ENCODE results near the gene PPFIA2. TPM values are rescaled to one million over a fixed set of nuclear protein-coding genes. Genes with fewer than 3 reads are reported as not detected.

Gene PPFIA2
- total RNA-seq, 6 experiments from 2014 or later = not detected

DNA sequence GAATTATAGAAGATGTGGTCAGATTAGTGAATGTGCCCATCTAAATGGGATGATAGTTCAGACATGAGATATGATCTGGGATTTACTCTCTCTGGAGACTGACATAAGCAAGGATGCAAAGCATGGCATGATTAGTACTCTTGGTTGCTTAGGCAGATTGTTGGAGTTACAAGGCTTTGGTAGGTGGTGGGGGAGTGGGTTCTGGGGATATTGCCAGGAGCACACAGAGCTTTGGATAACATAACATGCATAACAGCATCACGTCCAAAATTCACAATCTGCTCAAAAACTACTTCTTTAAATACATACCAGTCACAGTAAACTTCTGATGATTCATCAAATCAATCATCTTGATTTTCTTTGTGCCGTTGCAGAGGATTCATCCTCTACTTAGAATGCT is 393.9 kb downstream of the PPFIA2 start:
- H3K4me1 Mint-ChIP-seq (ENCODE audit: low read depth) = no peaks in the 10 kb centered on the region
- H3K27ac Mint-ChIP-seq = no peak overlapping the region
- no peak overlapping the region for H3K4me3 Mint-ChIP-seq
- no peak for DNase-seq
- H3K27me3 Mint-ChIP-seq (ENCODE audit: insufficient read depth) = no peaks in the 10 kb centered on the region
- no peaks in the 10 kb centered on the region for H3K36me3 Mint-ChIP-seq (ENCODE audit: low read depth)
- TF ChIP-seq, protein P1, sequence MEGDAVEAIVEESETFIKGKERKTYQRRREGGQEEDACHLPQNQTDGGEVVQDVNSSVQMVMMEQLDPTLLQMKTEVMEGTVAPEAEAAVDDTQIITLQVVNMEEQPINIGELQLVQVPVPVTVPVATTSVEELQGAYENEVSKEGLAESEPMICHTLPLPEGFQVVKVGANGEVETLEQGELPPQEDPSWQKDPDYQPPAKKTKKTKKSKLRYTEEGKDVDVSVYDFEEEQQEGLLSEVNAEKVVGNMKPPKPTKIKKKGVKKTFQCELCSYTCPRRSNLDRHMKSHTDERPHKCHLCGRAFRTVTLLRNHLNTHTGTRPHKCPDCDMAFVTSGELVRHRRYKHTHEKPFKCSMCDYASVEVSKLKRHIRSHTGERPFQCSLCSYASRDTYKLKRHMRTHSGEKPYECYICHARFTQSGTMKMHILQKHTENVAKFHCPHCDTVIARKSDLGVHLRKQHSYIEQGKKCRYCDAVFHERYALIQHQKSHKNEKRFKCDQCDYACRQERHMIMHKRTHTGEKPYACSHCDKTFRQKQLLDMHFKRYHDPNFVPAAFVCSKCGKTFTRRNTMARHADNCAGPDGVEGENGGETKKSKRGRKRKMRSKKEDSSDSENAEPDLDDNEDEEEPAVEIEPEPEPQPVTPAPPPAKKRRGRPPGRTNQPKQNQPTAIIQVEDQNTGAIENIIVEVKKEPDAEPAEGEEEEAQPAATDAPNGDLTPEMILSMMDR (IDR thresholded peaks at IDR 0.05) = no peak
- H3K9me3 Mint-ChIP-seq = peaks cover 18% of the 10 kb centered on the region

DNA sequence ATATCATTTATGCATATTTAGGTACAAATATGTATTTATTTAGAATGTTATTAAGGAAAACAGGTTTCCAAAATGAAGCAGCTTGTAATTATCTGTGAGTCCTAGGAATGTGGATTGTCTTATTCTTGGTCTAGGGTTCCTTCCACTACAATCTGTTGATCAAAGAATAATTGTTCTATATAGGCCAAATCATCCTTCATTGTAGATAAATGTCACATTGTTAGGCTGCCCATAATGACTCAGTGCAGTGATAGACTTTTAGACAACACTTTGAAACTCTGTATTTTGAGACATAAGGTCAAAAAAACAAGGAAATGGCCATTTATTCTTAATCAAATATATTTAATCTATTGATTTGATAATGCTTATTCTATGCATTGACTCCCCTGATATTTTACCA is 398.2 kb downstream of the PPFIA2 start:
- Mint-ChIP-seq H3K4me1 (ENCODE audit: low read depth) (no peaks in the 10 kb centered on the region), H3K36me3 (ENCODE audit: low read depth) (no peaks in the 10 kb centered on the region), H3K4me3 (no peak overlapping the region), H3K27me3 (ENCODE audit: insufficient read depth) (no peaks in the 10 kb centered on the region), H3K27ac (no peak overlapping the region), H3K9me3 (peaks cover 19% of the 10 kb centered on the region)
- DNase-seq = no peak
- TF ChIP-seq, protein P1 (IDR thresholded peaks at IDR 0.05) = no peak

DNA sequence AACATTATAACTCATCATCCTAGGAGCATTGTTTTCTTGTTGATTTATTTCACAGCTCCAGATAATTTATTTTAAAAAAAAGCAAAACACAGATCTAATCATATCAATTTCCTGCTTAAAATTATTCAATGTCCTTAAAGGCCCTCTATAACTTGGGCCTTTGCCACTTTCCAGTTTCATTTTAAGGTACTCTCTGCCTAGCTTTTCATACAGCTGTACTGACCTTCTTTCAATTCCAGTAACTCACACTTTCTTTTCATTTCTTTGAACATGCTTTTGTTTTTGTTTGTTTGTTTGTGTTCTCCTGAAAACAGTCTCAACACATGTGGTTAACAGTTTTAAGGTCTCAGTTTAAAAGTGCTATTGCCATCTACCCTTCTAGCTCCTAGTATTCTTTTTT is 399.4 kb downstream of the PPFIA2 start:
- H3K36me3 Mint-ChIP-seq (ENCODE audit: low read depth) = no peaks in the 10 kb centered on the region
- DNase-seq = no peak
- H3K27ac Mint-ChIP-seq = no peak overlapping the region
- H3K27me3 Mint-ChIP-seq (ENCODE audit: insufficient read depth) = no peaks in the 10 kb centered on the region
- TF ChIP-seq, protein P1 (IDR thresholded peaks at IDR 0.05) = no peak
- no peak overlapping the region for H3K4me3 Mint-ChIP-seq
- no peaks in the 10 kb centered on the region for H3K4me1 Mint-ChIP-seq (ENCODE audit: low read depth)
- peaks cover 19% of the 10 kb centered on the region for H3K9me3 Mint-ChIP-seq

DNA sequence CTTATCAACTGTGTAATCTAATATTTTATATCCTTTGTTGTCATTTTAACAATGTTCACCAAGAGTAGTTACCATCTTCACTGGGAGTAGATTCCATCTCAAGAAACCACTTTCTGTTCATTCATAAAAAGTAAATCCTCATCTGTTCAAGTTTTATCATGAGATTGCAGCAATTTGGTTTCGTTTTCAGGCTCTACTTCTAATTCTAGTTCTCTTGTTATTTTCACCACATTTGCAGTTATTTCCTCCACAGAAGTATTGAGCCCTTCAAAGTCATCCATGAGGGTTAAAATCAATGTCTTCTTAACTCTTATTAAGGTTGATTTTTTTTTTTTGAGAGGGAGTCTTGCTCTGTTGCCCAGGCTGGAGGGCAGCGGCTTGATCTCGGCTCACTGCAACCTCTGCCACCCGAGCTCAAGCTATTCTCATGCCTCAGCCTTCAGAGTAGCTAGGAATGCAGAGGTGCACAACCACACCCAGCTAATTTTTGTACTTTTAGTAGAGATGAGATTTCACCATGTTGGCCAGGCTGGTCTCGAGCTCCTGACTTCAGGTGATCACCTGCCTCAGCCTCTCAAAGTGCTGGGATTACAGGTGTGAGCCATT is 404.7 kb downstream of the PPFIA2 start:
- no peaks in the 10 kb centered on the region for H3K4me1 Mint-ChIP-seq (ENCODE audit: low read depth)
- peaks cover 11% of the 10 kb centered on the region for H3K9me3 Mint-ChIP-seq
- no peak overlapping the region for H3K27ac Mint-ChIP-seq
- H3K27me3 Mint-ChIP-seq (ENCODE audit: insufficient read depth) = no peaks in the 10 kb centered on the region
- TF ChIP-seq, protein P1 (IDR thresholded peaks at IDR 0.05) = no peak
- H3K4me3 Mint-ChIP-seq = peak overlapping the region; percentile 42; the same call in 1 of the 2 replicates
- no peak for DNase-seq
- H3K36me3 Mint-ChIP-seq (ENCODE audit: low read depth) = no peaks in the 10 kb centered on the region

DNA sequence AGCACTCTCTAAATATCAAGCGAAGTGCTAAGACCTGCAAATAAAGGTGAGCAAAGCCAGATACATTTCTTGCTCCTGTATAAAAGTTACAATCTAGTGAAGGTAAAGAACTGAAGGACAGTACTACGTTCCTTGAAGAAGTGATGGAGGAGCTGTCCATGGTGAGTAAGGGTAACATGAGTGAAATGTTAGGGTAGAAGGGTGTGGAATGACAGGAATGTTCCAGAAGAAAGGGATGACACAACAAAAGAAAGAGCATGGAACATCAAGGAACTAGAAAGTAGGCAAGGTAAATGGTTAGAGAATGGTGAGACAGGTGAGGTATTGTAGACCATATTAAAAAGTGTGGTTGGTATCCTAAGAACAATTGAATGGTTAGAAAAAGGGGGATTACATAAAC is 408.8 kb downstream of the PPFIA2 start:
- no peaks in the 10 kb centered on the region for H3K27me3 Mint-ChIP-seq (ENCODE audit: insufficient read depth)

More for the DNA sequence above, 408.8 kb downstream of the PPFIA2 start:
- Mint-ChIP-seq H3K9me3 (peaks cover 23% of the 10 kb centered on the region), H3K4me1 (ENCODE audit: low read depth) (no peaks in the 10 kb centered on the region), H3K36me3 (ENCODE audit: low read depth) (no peaks in the 10 kb centered on the region), H3K27ac (no peak overlapping the region), H3K4me3 (no peak overlapping the region)
- no peak for DNase-seq
- TF ChIP-seq, protein P1 (IDR thresholded peaks at IDR 0.05) = no peak
